Smooth muscle cell of the brain vasculature (primary cell): ENCODE measurements around the gene MPC1.
"Not testable (repeated sequence)": the region's sequence is repeated elsewhere in the genome, so short reads cannot be mapped to it uniquely, and the experiment has no call there.

Experiments
- DNase-seq: peaks from one replicate; pipeline ENCODE4 v3.0.0-alpha.2; 2012; ENCODE audit warnings: low read depth, low spot score

The MPC1 gene

GRCh38 chr6:166406197-166406596, 23.5 kb upstream of the MPC1 start:
- DNase-seq: no peak

DNA sequence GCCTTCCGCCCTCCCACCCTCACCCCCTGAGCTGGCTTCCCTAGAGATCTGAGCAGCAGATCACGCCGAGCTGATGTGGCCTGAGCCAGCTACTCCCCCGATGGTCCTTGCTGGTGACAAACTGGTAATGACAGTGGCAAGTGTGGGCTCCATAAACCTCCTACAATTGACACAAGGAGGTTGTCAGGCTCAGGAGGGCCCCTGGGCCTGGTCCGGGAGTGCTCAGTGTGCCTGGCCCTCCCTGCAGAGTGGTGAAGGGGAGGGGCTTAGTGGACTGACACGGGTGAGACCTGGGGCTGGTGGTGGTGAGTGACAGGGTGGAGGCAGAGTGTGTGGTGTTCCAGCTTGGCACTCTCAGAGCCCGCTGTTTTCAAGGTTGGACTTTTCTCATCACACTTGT, 22.6 kb upstream of the MPC1 start:
- DNase-seq: no peak

DNA sequence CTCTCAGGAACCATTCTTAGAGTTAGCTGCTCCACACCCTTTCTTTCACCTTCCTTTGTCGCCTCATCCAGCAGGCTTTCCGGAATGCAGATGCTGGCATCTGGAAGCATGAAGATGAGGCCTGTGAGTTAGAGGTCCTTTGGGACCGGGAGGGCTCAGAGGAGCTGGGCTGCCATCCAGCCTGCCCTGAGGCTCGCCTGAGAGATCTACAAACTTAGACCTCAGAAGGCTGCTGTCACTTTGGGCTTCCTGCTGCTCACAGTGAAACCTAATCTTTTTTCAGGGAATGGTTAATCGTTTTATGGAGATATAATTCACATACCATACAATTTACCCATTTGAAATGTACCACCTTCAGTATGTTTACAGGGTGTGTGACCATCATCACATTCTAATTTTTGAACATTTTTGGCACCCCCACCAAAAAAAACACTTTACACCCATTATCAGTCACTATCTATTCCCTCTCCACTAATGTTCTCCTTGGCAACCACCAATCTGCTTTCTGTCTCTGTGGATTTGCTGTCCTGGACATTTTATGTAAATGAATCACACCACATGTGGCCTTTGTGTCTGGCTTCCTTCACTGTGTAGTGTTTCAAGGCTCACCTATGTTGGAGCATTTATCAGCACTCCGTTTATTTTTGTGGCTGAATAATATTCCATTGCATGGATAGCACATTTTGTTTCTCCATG, 20.0 kb upstream of the MPC1 start:
- no peak for DNase-seq

GRCh38 chr6:166400649-166401250, 18.0 kb upstream of the MPC1 start:
- peak; percentile 53 for DNase-seq

GRCh38 chr6:166400181-166400580, 17.4 kb upstream of the MPC1 start:
- DNase-seq: no peak

DNA sequence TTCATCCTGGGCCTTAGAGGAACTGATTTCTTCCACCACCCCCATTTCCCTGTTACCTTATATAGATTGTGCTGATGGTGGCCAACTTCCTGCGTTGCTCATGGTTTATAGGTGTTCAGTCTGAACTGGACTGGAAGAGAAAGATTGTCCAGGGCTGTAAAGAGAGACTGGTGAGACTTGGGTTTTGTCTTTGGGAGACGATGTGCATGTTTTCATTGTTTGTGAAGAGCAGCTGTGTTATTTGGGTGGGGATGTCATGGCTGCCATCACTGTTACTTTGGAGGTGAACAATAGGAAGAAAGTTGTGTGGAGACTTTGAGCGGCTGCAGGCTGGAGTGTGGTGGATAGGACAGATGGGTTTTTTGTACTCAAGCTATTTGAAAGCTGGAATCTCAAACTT, 15.6 kb upstream of the MPC1 start:
- no peak for DNase-seq

DNA sequence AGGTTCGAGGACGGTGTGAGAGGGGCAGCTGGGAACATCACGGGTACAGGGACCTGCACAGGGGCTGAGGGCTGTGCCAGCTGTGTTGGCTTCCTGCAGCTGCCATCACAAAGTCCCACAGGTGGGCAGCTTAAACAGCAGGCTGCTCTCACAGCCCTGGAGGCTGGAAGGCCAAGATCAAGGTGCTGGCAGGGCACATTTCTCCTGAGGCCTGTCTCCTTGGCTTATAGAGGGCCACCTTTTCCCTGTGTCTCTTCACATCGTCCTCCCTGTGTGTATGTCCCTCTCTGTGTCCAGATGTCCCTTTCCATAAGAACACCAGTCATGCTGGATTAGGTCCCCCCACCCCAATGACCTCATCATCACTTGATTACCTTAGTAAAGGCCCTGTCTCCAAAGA, 15.1 kb upstream of the MPC1 start:
- no peak for DNase-seq

- no peak for DNase-seq
These were observed 13.0 kb upstream of the MPC1 start for GRCh38 chr6:166395778-166396177.

- no peak for DNase-seq
These were observed 12.6 kb upstream of the MPC1 start for GRCh38 chr6:166395351-166395750.

DNA sequence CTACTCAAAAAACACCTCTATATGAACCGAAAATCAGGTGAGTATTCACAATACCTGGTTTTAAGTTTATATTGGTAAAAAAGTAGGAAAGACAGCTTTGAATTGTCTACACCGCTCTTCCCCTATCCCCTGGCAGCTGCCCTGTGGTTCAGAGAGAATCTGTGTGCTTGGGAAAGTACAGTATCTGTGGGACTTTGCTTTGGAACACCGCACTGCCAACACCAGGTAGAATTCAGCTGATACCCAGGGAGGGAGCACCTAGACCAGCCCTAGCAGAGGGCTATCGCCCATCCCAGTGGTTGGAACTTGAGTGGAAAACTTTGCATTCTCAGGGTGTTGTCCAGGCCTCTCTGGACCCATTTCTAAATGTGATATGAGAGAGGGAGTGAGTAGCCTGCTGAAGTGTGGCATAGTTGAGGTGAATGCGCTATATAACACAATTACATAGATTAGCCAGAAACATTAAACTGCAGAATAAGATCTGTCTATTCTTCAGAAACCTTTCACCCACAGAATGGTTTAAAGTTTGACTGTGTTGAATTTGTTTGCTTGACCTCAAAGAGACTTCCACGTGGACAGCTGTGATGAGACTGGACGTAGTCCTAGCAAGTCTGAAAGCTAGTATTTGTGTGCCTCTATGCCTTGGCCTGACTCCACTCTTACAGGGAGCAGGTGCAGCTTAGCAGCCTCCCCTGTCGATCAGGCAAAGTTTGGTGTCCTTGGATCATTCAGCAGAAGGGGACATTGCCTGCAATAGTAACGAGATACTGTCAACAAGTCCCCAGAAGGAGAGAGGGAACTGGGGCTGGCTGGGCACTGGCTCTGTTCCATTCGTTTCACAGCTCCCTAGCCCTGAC, 11.5 kb upstream of the MPC1 start:
- no peak for DNase-seq

DNA sequence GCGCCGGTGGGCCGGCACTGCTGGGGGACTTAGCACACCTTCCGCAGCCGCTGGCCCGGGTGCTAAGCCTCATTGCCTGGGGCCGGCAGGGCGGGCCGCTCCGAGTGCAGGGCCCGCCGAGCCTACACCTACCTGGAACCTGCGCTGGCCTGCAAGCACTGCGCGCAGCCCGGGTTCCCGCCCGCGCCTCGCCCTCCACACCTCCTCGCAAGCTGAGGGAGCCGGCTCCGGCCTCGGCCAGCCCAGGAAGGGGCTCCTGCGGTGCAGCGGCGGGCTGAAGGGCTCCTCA, 10.7 kb upstream of the MPC1 start:
- DNase-seq: no peak

DNA sequence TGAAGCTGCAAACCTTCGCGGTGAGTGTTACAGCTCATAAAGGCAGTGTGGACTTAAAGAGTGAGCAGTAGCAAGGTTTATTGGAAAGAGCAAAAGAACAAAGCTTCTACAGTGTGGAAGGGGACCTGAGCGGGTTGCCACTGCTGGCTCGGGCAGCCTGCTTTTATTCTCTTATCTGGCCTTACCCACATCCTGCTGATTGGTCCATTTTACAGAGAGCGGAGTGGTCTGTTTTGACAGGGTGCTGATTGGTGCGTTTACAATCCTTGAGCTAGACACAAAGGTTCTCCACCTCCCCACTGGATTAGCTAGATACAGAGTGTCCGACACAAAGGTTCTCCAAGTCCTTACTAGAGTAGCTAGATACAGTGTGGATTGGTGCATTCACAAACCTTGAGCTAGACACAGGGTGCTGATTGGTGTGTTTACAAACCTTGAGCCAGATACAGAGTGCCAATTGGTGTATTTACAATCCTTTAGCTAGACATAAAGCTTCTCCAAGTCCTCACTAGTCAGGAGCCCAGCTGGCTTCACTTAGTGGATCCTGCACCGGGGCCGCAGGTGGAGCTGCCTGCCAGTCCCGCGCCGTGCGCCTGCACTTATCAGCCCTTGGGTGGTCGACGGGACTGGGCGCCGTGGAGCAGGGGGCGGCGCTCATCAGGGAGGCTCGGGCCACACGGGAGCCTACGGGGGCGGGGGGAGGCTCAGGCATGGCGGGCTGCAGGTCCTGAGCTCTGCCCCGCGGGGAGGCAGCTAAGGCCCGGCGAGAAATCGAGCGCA, 10.2 kb upstream of the MPC1 start:
- not testable (repeated sequence) for DNase-seq

DNA sequence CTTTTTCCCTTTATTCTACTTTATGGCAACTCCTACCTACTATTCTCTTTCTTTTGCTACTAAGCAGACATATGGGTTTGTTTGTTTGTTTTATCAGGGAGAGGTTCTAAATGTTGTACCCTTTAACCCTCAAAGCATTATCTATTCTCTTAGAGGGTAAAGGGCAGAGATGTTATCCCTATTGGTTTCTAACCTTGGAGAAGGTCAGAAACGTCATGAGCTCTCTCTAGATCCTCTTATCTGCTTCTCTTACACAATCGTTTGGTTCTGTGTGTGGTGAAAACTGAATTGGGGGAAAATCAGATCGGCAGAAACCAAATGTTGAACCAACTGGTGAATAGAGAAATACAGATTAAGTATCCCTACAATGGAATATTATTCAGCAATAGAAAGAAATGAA, 6.4 kb upstream of the MPC1 start:
- DNase-seq: no peak

DNA sequence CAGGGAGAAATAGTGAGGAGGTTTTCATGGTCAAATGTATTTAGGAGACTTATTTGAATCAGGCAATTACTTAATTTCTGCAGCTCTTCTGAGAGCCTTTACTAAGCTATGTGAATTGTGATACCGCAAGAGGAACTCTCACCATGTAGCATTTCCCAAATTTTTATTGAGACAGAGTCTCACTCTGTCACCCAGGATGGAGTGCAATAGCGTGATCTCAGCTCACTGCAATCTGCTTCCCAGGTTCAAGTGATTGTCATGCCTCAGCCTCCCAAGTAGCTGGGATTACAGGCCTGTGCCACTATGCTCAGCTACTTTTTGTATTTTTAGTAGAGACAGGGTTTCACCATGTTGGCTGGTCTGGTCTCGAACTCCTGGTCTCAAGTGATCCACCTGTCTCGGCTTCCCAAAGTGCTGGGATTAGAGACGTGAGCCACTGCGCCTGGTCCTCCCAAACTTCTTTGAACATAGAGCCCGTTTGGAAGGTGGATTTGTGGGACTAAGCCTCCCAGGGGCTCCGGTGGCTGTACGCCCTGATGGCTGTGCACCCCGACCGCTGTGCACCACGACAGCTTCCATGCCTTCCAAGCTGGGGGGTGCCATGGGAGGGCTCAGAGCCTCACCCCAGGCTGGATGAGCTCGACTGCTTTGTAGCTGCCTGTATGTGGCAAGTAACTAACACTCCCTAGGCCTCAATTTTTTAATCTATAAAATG, 5.7 kb upstream of the MPC1 start:
- no peak for DNase-seq

GRCh38 chr6:166387642-166388289, 5.0 kb upstream of the MPC1 start:
- DNase-seq: no peak

DNA sequence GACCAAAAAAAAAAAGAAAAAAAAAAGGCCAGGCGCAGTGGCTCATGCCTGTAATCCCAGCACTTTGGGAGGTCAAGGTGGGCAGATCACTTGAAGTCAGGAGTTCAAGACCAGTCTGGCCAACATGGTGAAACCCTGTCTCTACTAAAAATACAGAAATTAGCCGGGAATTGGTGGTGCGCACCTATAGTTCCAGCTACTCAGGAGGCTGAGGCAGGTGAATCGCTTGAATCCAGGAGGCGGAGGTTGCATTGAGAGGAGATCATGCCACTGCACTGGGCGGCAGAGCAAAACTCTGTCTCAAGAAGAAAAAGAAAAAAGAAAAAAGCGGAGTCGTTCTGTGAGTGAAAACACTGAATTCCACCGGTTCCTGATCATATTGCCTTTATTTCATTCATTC, 4.4 kb upstream of the MPC1 start:
- DNase-seq: not testable (repeated sequence)

GRCh38 chr6:166386111-166386510, 3.4 kb upstream of the MPC1 start:
- DNase-seq: no peak

DNA sequence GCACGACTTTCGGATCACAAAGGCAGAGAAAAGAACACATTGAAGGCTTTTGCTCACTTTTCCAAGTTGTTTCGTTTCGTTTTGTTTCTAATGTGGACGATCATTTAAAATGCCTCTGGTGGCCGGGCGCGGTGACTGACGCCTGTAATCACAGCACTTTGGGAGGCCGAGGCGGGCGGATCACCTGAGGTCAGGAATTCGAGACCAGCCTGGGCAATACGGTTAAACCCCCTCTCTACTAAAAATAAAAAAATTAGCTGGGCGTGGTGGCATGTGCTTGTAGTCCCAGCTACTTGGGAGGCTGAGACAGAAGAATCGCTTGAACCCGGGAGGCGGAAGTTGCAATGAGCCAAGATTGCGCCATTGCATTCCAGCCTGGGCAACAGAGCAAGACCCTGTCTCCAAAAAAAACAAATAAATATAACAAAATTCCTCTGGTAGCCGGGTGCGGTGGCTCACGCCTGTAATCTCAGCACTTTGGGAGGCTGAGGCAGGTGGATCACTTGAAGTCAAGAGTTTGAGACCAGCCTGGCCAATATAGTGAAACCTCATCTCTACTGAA, 1.1 kb upstream of the MPC1 start:
- not testable (repeated sequence) for DNase-seq

- no peak for DNase-seq
These were observed 224 bp downstream of the MPC1 start for GRCh38 chr6:166382500-166382932.

- DNase-seq: no peak
These were observed 824 bp downstream of the MPC1 start for GRCh38 chr6:166381733-166382499.
